H54 (cell line): ENCODE data around the gene SCAMP5.

Source experiments
- DNase-seq: peaks from one replicate; pipeline ENCODE4 v3.0.0; 2011; ENCODE audit warnings: low spot score, mixed read lengths; ENCODE audit not compliant: insufficient read length
- FAIRE-seq: peaks from 3 replicates; lab custom pipeline; 2011; peaks lifted over from hg19 to GRCh38; lab: Jason Lieb, UNC
- POLR2A ChIP-seq: IDR thresholded peaks from 2 replicates; pipeline ENCODE4 v1.6.1; 2011; ENCODE audit warnings: low read depth, mild to moderate bottlenecking, low read length

The SCAMP5 gene

GRCh38 chr15:74995182-74995778, at the start of gene SCAMP5:
TSS of gene SCAMP5 (plus strand) at chr15:74995563. CDS start at chr15:75011840, 16,277 bp downstream.
- peak; percentile 22; the same call in 1 of the 2 replicates for TF ChIP-seq POLR2A
- peak; percentile 89 for DNase-seq

GRCh38 chr15:74950078-74950908, 45.1 kb upstream of the SCAMP5 start:
- peak; percentile 42 for DNase-seq
- TF ChIP-seq POLR2A = no peak
- FAIRE-seq = no peak

More at GRCh38 chr15:74995182-74995778, at the start of gene SCAMP5:
- FAIRE-seq = no peak

DNA sequence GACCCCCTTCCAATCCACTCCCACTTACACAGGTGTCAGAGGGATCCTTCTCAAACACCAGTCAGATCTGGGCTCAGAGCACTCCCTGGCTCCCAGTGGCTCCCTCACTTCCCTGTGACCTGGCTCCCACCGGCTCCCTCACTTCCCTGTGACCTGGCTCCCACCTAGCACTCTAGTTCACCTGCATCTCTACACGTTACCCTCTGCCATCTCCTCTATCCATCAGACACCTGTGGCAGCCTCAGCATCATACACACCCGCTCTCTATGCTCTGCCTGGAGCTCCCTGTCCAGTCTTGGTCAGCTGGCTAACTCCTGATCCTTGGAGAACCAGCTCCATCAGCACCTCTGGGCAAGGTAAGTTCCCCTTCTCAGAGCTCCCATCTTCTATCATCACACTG, 44.4 kb upstream of the SCAMP5 start:
- FAIRE-seq (no peak), DNase-seq (no peak)
- no peak for TF ChIP-seq POLR2A

GRCh38 chr15:74954515-74954914, 40.8 kb upstream of the SCAMP5 start:
- DNase-seq (no peak), FAIRE-seq (no peak)
- TF ChIP-seq POLR2A = no peak

GRCh38 chr15:74955017-74955416, 40.3 kb upstream of the SCAMP5 start:
- TF ChIP-seq POLR2A = no peak
- no peak for FAIRE-seq

DNA sequence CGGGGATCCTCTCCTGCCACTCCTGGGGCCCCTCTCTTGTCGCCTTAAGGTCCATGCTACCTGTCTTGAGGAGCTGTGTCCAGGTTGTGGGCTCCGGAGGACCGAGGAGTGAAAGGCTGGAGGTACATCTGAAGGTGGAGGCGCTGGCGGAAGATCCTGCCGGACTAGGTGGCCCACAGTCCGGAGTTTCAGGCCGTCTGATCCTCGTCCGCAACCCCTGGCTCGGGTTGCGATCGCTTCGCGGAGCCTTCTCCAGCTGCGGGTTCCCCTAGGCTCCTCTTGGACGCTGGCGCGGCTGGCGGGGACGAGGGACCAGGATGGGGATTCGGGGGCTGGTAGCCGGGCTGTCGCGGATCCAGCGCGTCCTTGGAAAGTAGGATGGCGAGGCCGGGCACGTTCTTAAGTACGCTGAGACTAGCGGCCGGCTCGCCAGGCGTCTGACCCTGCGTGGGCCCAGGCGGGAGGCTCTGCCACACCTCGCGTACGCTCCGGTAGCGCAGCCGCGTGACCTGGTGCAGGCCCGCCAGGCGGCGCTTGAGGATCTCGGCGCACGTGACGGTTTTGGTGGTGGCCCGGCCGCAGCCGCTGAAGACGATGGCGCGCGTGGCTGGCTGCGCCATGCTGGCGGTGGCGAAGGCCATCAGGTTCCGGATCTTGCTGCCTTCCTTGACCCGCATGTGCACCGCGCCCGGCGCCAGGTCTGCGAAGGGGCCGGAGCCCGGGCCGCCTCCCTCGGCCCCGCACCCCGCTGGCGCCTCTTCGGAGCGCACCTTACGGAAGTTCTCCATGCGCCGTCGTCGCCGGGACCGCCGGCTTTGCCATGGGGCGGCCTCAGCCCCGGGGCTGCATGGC, 39.3 kb upstream of the SCAMP5 start:
- DNase-seq (no peak), FAIRE-seq (no peak)
- TF ChIP-seq POLR2A = no peak

More at GRCh38 chr15:74955017-74955416, 40.3 kb upstream of the SCAMP5 start:
- no peak for DNase-seq

GRCh38 chr15:74956648-74957475, 38.5 kb upstream of the SCAMP5 start, which contains the start of gene RPP25:
TSS of gene RPP25 (minus strand) at chr15:74956772. CDS start at chr15:74956583, 189 bp downstream.
- DNase-seq (no peak), FAIRE-seq (no peak)
- TF ChIP-seq POLR2A = no peak

DNA sequence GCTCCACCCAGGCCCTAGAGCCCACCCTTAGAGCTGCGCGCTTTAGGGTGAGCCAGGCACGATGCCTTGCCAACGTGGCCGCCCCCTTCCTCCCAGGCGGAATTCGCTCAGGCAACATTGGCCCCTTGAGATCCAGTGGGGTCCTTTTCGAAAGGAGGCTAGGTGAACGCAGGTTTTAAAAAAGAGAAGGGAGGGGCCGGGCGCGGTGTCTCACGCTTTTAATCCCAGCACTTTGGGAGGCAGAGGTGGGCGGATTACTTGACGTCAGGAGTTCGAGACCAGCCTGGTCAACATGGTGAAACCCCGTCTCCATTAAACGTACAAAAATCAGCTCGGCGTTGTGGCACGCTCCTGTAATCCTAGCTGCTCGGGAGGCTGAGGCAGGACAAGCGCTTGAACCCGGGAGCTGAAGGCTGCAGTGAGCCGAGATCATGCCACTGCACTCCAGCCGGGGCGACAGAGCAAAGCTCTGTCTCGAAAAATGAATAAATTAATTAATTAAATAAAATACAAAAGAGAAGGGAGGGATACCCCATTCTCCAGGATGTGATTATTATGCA, 37.8 kb upstream of the SCAMP5 start:
- no peak for TF ChIP-seq POLR2A
- no peak for DNase-seq
- no peak for FAIRE-seq

GRCh38 chr15:74958320-74958907, 36.9 kb upstream of the SCAMP5 start:
- FAIRE-seq (no peak), DNase-seq (no peak)
- no peak; the same call in 1 of the 2 replicates for TF ChIP-seq POLR2A

GRCh38 chr15:74958908-74959585, 36.3 kb upstream of the SCAMP5 start:
- FAIRE-seq = no peak
- TF ChIP-seq POLR2A = no peak
- DNase-seq = no peak

DNA sequence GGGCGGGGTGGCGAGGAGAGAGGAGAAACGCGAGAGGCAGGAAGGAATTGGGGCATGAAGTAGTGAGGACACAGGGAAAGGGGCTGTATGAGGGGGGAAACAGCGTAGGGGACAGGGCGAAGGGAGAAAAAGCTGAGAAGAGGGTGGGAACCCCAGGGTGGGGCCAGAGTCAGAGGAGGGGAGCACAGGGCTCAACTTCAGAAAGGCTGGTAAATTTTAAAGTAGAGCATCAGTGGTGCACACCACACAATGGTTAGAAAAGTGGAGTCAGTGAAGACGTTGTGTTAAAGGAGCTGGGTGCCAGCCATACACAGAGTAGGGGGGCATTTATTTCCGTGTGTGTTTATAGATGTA, 35.8 kb upstream of the SCAMP5 start:
- FAIRE-seq = no peak
- DNase-seq = no peak
- no peak for TF ChIP-seq POLR2A

DNA sequence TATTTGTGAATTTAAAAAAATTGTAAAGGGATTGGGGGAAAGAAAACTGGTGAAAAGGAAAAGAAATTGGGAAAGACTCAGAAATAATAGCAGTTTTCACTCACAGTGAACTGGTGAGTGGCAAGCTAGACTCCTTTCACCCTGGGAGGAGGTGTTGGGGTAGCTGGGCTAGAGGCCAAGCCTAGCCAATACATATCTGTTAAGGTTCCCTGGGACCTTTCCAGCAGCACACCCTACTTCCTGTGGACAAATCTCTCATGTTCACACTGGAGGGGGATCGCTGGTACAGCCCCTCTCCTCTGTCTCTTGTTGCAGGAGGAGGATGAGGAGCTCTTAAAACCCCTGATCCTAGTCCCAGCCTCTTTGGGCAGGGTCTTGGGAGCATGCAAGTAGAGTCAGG, 35.1 kb upstream of the SCAMP5 start:
- no peak for DNase-seq
- no peak for TF ChIP-seq POLR2A
- no peak for FAIRE-seq
